HG02840 (cell line): ENCODE measurements around the gene P2RY14.

Experiments used
- ATAC-seq: cut with Tn5 transposase; IDR thresholded peaks from one replicate; pipeline ENCODE4 v1.9.1; 2021; ENCODE audit warnings: mild to moderate bottlenecking, moderate library complexity, moderate number of reproducible peaks; ENCODE audit not compliant: unreplicated experiment, low FRiP score

The P2RY14 gene

GRCh38 chr3:151278230-151278629 lies at the start of gene P2RY14:
P2RY14 (minus strand) TSS chr3:151278542; CDS start chr3:151214316, 64,226 bp downstream.
- ATAC-seq = no peak

DNA sequence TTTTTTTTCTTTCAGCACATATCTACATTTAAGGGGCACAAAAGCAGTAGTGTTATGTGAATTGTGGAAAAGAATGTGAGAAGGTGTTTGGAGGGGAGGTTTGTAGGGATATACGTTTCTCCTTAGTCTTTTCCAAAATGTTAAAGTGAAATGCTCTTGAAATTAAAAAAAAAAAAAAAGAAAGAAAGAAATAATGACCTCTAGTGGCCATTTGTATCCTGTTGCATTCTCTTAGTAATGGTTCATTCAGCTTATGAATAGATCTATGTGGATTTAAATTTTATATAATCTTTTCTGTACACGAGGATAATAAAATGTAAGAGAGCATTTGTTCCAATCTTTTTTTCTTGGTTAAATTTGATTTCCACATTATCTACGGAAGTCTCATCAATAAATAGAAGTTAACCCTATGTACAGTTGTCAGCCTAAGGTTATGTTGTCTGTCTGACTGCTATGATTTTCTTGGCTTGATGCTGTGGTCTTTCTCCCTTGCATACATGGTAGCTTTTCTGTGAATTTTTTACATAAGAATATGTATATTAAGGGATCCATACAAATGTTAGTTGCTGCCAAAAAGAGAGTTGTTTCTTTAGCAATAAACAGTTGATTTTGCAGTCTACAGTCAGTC lies 49.3 kb upstream of the P2RY14 start:
- ATAC-seq = no peak

- ATAC-seq = no peak
These were observed 44.2 kb upstream of the P2RY14 start for GRCh38 chr3:151322511-151322910.

- ATAC-seq = no peak
These were observed 43.2 kb upstream of the P2RY14 start for GRCh38 chr3:151321526-151321925.

- no peak for ATAC-seq
These were observed 41.8 kb upstream of the P2RY14 start for GRCh38 chr3:151320131-151320530.

- ATAC-seq = no peak
These were observed 41.3 kb upstream of the P2RY14 start for GRCh38 chr3:151319628-151320027.

- no peak for ATAC-seq
These were observed 40.6 kb upstream of the P2RY14 start for GRCh38 chr3:151318991-151319390.

GRCh38 chr3:151318313-151318712 lies 40.0 kb upstream of the P2RY14 start:
- ATAC-seq = no peak

DNA sequence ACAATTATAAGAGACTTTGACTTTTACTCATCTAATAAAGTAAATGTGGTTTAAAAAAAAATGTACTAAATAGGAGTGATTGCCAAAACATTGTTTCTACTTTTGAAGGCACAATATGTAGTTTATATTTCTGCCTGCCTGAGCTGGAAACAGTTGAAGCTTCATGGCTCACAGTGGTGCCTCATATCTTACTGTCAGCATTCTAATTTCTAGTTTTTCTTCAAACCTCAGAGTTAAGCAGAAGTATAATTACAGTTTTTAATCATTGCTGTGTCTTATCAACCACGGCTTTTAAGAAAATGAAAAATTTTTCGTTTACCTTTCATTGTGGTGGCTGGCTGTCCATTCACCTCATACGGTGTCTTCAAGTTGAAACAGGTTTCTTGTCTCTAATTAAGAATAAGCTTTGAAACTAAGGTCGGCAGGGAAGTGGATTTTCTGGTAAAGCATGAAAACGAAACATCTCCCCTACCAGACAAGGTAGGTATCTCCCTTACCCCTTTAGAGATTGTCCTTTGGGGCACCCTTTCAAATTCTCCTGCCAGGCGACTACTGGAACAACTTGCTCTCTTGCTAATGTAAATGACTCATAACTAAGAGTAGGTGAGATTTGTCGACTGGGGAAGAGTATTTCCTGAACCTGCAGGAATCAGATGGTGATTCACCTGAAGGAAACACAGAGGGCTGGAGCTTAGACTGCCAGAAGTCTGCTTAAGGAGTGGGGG lies 38.1 kb upstream of the P2RY14 start, which contains the start of gene GPR87:
TSS of gene GPR87 (minus strand) at position 554 of the 725 bp plus-strand sequence. CDS start 16,720 bp downstream, outside the sequence.
- no peak for ATAC-seq

DNA sequence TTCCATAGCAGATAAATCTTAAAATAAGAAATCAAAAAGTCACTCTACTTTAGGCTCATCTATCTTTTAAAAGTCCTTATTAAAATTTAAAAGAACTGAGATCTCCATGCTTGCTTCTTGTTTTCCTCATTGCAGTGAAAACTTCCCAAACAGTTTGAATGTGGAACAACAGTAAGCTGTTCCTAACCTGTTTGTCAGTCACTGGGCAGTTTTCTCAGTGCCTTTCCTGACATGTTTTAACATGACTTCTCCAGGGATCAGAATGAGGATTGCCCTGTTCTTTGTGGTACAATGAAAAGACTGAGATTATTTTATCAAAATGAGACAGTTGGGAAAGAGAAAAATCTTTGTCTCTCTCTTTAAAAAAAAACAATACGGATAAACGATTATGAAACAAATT lies 37.5 kb upstream of the P2RY14 start:
- no peak for ATAC-seq

GRCh38 chr3:151315136-151315535 lies 36.8 kb upstream of the P2RY14 start:
- ATAC-seq = no peak

- ATAC-seq = no peak
These were observed 36.3 kb upstream of the P2RY14 start for GRCh38 chr3:151314593-151314992.

DNA sequence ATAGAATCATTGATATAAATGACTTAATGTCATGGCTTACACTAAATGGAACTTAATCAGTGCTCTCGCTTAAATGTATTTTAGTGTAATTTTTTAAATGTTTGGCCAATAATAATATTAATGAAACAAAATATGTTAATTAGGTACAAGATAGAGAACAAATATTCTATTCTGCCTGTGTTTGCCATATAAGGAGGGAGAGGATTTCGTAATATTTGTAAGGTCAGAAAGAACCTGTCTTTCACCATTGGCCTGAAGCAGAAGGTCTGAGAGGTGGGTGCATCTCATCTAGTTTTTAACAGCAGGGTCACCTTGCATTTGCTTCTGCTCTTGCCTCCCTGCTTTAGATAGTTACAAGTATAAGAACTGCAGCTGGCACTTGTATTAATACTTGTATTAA lies 35.8 kb upstream of the P2RY14 start:
- ATAC-seq = no peak

DNA sequence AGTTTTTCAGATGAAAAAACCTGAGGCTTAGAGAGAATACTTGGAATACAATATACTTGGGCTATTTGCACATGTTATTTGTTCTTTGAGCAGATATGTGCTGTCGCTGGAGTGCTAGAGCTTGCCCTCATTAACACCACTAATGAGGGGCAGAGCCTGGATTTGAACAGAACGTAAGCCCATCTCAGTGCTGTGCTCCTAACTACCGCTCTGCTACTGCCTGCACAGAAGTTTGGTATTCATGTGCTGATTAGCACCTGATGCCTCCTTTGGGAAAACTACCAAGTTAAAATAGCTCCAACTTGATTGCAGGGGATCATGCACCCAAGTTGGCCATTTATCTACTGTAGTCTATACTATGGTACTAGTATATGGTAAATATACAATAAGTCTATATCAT lies 34.6 kb upstream of the P2RY14 start:
- ATAC-seq = no peak

GRCh38 chr3:151309566-151309965 lies 31.2 kb upstream of the P2RY14 start:
- no peak for ATAC-seq

DNA sequence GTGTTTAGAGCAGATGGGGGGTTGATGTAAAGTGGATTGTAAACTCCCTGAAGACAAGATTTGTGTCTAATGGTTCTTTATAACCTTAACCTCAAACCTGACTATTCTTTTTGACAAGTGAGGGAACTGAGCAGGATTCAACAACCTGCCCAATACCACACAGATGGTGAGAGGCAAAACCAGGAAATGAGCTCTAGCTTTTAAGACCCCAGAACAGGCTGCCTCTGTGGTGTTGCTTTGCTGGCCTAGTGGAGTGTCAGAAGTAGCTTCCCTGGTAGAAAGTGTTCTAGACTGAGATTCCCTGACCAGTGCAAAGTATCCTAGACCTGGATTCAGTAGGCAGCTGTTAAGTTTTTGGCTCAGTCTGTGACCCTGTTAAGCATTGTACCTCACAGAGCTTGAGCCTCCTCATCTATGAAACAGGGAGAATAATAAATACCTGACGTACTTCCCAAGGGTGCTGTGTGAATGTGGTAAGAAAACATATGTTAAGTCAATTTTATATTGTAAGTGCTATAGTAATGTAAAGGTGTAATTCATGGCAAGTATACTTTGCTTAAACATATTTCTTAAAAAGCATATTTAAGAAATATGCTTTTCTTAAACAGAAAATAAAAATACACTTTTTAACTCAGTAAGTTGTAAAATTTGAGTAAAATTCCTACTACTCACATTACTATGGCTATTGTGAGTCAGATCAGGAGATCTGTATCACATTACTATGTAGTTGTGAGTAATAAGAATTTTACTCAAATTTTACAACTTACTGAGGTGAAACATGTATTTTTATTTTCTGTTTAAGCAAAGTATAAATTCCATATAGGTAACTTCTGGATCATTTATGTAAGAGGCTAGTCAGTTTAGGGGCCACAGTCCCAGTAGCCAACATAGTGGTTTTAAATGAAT lies 29.5 kb upstream of the P2RY14 start:
- no peak for ATAC-seq

DNA sequence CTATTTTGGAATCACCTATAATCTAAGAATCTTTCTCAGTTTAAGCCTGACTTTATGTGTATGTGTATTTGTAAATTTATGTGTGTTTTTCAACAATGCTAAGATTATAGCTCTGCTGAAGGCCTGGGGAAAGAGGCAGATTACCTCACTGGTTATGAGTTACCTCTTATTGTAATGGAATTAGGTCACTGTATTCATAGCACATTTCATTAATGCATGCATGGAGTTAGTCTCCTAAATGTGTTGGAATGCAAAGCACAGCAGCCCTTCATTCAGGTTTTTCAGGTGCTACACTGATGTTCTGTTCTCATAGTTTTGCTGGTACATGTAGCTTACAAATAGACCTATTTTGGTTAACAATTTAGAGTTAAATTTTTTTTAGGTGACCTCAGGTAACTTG lies 28.8 kb upstream of the P2RY14 start:
- no peak for ATAC-seq

- no peak for ATAC-seq
These were observed 27.9 kb upstream of the P2RY14 start for GRCh38 chr3:151306168-151306810.

GRCh38 chr3:151305775-151306151 lies 27.4 kb upstream of the P2RY14 start:
- no peak for ATAC-seq

DNA sequence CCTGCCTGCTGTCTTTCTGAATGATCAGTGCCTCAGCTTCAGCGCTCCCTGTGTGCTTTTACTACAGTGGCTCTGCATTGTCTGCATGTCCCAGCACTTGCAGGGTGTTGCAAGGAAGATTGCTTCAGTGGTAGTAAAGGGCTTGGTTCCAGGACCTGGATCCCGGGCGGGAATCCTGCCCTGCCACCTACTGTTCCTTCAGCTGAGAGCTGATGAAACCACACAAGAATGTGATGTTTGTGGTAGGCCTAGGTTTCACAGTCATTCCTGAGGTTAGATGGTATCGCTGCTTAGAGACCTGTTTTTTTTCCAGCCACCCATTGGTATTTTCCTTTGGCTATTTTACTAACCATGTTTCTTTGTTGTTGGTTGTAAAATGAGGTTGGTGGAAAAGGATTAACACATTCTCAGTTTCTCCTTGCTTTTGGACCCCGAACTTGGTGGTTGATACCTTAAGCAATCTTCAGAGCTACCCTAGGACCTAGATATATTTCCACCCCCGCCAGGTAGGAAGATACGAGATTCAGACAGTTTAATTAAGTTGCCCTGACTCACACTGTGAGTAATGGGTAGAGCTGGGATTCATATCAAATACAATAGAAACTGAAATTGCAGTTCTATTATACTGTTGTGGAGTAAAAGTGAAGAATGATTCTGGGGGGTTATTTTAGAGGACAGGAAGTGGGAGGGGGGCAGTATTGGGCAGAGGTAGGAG lies 26.9 kb upstream of the P2RY14 start:
- no peak for ATAC-seq
